ENCODE results near the gene ACAA1.

The ACAA1 gene

GRCh38 chr3:38115645-38116427 is 21.1 kb downstream of the ACAA1 start:
- DNase-seq (ENCODE audit: low read depth), result no peak

GRCh38 chr3:38114875-38115644 is 21.9 kb downstream of the ACAA1 start:
- H3K9me3 ChIP-seq (ENCODE audit: control insufficient read depth, low read length), result no peaks in the 10 kb centered on the region
- H3K36me3 ChIP-seq (ENCODE audit: control insufficient read depth, insufficient read depth, low read length, severe bottlenecking), result peaks cover 3% of the 10 kb centered on the region
- no peaks in the 10 kb centered on the region for H3K4me1 ChIP-seq (ENCODE audit: control insufficient read depth, insufficient read depth, low read length)
- DNase-seq (ENCODE audit: low read depth), result no peak
- H3K4me3 ChIP-seq (ENCODE audit: low read length), result no peak overlapping the region
- H3K27me3 ChIP-seq (replicated peaks; ENCODE audit: control insufficient read depth, insufficient read depth, low read length), result peaks cover 9% of the 10 kb centered on the region
- no peak overlapping the region for H3K9ac ChIP-seq (ENCODE audit: low read length)

More at GRCh38 chr3:38115645-38116427, 21.1 kb downstream of the ACAA1 start:
- Histone ChIP-seq H3K4me1 (ENCODE audit: control insufficient read depth, insufficient read depth, low read length) (no peaks in the 10 kb centered on the region), H3K9me3 (ENCODE audit: control insufficient read depth, low read length) (no peaks in the 10 kb centered on the region), H3K36me3 (ENCODE audit: control insufficient read depth, insufficient read depth, low read length, severe bottlenecking) (peaks cover 8% of the 10 kb centered on the region), H3K9ac (ENCODE audit: low read length) (no peak overlapping the region), H3K27me3 (replicated peaks; ENCODE audit: control insufficient read depth, insufficient read depth, low read length) (peaks cover 9% of the 10 kb centered on the region), H3K4me3 (ENCODE audit: low read length) (no peak overlapping the region)

DNA sequence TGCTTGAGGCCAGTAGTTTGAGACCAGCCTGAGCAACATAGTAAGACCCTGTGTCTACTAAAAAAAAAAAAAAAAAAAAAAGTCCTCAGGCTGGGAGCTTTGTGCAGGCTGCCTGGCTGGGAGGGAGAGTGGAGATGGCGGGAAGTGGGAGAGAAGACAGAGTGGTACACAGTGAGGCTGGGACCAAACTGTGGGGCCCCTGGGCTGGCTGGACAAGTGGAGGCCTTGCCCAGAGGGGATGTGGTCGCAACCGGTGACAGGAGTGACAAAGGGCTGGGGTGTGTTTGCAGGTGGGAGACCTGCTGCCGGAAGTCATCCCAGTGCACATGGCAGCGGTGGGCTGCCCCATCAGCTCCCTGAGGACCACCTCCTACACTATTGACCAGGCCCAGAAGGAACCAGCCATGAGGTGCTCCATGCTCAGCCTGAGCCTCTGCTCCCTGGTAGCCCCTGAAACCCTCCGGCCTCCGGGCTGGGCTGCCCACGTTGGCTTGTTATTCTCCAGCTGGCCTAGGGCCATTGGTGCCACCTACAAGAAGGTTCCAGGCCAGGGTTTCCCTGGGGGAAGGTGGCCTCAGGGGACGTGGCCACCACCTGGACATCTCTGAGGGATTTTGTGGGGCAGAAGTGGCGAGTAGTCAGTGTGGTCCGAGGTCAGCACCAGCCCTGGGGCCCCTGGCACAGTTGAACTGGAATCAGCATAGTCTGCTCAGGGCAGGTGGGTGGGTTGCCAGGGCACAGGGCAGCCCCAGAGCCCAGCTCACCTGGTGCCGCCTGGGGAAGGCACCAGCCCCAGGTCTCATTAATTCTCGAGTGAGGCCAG is 22.7 kb downstream of the ACAA1 start:
- DNase-seq (ENCODE audit: low read depth), result no peak
- Histone ChIP-seq H3K27me3 (replicated peaks; ENCODE audit: control insufficient read depth, insufficient read depth, low read length) (peaks cover 9% of the 10 kb centered on the region), H3K4me1 (ENCODE audit: control insufficient read depth, insufficient read depth, low read length) (no peaks in the 10 kb centered on the region), H3K36me3 (ENCODE audit: control insufficient read depth, insufficient read depth, low read length, severe bottlenecking) (no peaks in the 10 kb centered on the region), H3K9ac (ENCODE audit: low read length) (no peak overlapping the region), H3K4me3 (ENCODE audit: low read length) (no peak overlapping the region), H3K9me3 (ENCODE audit: control insufficient read depth, low read length) (no peaks in the 10 kb centered on the region)

GRCh38 chr3:38112378-38112761 is 24.6 kb downstream of the ACAA1 start:
- Histone ChIP-seq H3K9ac (ENCODE audit: low read length) (no peak overlapping the region), H3K4me1 (ENCODE audit: control insufficient read depth, insufficient read depth, low read length) (no peaks in the 10 kb centered on the region), H3K4me3 (ENCODE audit: low read length) (no peak overlapping the region), H3K9me3 (ENCODE audit: control insufficient read depth, low read length) (no peaks in the 10 kb centered on the region), H3K36me3 (ENCODE audit: control insufficient read depth, insufficient read depth, low read length, severe bottlenecking) (no peaks in the 10 kb centered on the region), H3K27me3 (replicated peaks; ENCODE audit: control insufficient read depth, insufficient read depth, low read length) (peaks cover 9% of the 10 kb centered on the region)
- no peak for DNase-seq (ENCODE audit: low read depth)

GRCh38 chr3:38111696-38112377 is 25.1 kb downstream of the ACAA1 start:
- Histone ChIP-seq H3K9ac (ENCODE audit: low read length) (no peak overlapping the region), H3K36me3 (ENCODE audit: control insufficient read depth, insufficient read depth, low read length, severe bottlenecking) (no peaks in the 10 kb centered on the region), H3K27me3 (replicated peaks; ENCODE audit: control insufficient read depth, insufficient read depth, low read length) (peaks cover 9% of the 10 kb centered on the region), H3K4me1 (ENCODE audit: control insufficient read depth, insufficient read depth, low read length) (no peaks in the 10 kb centered on the region), H3K9me3 (ENCODE audit: control insufficient read depth, low read length) (peaks cover 2% of the 10 kb centered on the region), H3K4me3 (ENCODE audit: low read length) (no peak overlapping the region)
- no peak for DNase-seq (ENCODE audit: low read depth)

GRCh38 chr3:38111201-38111600 is 25.7 kb downstream of the ACAA1 start:
- Histone ChIP-seq H3K9me3 (ENCODE audit: control insufficient read depth, low read length) (peaks cover 5% of the 10 kb centered on the region), H3K9ac (ENCODE audit: low read length) (no peak overlapping the region), H3K36me3 (ENCODE audit: control insufficient read depth, insufficient read depth, low read length, severe bottlenecking) (no peaks in the 10 kb centered on the region), H3K4me1 (ENCODE audit: control insufficient read depth, insufficient read depth, low read length) (no peaks in the 10 kb centered on the region), H3K4me3 (ENCODE audit: low read length) (no peak overlapping the region), H3K27me3 (replicated peaks; ENCODE audit: control insufficient read depth, insufficient read depth, low read length) (peaks cover 9% of the 10 kb centered on the region)
- DNase-seq (ENCODE audit: low read depth), result no peak

GRCh38 chr3:38110314-38111050 is 26.4 kb downstream of the ACAA1 start:
- no peak overlapping the region for H3K9ac ChIP-seq (ENCODE audit: low read length)
- peaks cover 12% of the 10 kb centered on the region for H3K9me3 ChIP-seq (ENCODE audit: control insufficient read depth, low read length)
- DNase-seq (ENCODE audit: low read depth), result no peak
- H3K4me1 ChIP-seq (ENCODE audit: control insufficient read depth, insufficient read depth, low read length), result no peaks in the 10 kb centered on the region
- H3K27me3 ChIP-seq (replicated peaks; ENCODE audit: control insufficient read depth, insufficient read depth, low read length), result peaks cover 7% of the 10 kb centered on the region
- no peak overlapping the region for H3K4me3 ChIP-seq (ENCODE audit: low read length)
- no peaks in the 10 kb centered on the region for H3K36me3 ChIP-seq (ENCODE audit: control insufficient read depth, insufficient read depth, low read length, severe bottlenecking)

DNA sequence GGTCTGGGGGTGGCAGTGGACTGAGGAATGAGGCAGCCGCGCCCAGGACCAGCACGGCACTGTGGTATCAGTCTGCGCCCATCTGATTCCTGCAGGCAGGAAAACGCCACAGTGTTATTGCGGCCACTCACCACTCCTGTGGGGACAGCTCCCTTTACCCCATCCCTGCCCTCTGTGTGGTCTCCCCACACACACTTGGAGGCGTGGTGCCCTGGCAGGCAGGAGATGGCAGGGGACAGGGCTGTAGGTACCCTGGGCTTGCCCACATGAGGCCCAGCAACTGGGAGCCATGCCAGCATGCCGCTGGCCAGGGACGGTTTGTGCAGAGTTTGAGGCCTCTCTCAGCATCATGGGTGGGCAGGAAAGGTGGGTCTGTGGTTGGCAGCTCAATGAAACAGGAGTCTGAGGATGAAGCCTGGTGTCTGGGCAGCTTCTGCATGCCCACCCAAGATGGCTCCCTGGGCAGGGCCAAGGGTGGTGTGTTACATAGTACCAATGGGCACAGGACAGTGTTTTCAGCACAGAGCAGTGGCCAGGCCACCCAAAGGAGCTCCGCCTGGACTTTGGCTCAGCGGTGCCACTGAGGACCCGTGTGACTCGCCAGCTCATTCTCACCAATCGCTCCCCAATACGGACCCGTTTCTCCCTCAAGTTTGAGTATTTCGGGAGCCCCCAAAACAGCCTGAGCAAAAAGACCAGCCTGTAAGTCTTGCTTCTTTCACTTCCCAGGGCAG is 27.2 kb downstream of the ACAA1 start:
- H3K4me1 ChIP-seq (ENCODE audit: control insufficient read depth, insufficient read depth, low read length), result no peaks in the 10 kb centered on the region
- H3K36me3 ChIP-seq (ENCODE audit: control insufficient read depth, insufficient read depth, low read length, severe bottlenecking), result no peaks in the 10 kb centered on the region
- no peaks in the 10 kb centered on the region for H3K27me3 ChIP-seq (replicated peaks; ENCODE audit: control insufficient read depth, insufficient read depth, low read length)
- DNase-seq (ENCODE audit: low read depth), result no peak
- H3K4me3 ChIP-seq (ENCODE audit: low read length), result no peak overlapping the region
- no peak overlapping the region for H3K9ac ChIP-seq (ENCODE audit: low read length)
- peaks cover 19% of the 10 kb centered on the region for H3K9me3 ChIP-seq (ENCODE audit: control insufficient read depth, low read length)

GRCh38 chr3:38108649-38109579 is 28.0 kb downstream of the ACAA1 start:
- Histone ChIP-seq H3K9ac (ENCODE audit: low read length) (no peak overlapping the region), H3K27me3 (replicated peaks; ENCODE audit: control insufficient read depth, insufficient read depth, low read length) (no peaks in the 10 kb centered on the region), H3K4me3 (ENCODE audit: low read length) (no peak overlapping the region), H3K36me3 (ENCODE audit: control insufficient read depth, insufficient read depth, low read length, severe bottlenecking) (no peaks in the 10 kb centered on the region), H3K9me3 (ENCODE audit: control insufficient read depth, low read length) (peaks cover 24% of the 10 kb centered on the region), H3K4me1 (ENCODE audit: control insufficient read depth, insufficient read depth, low read length) (no peaks in the 10 kb centered on the region)
- no peak for DNase-seq (ENCODE audit: low read depth)
